Measurements from ENCODE around the gene SCAI. TPM values are rescaled to one million over a fixed set of nuclear protein-coding genes. Genes with fewer than 3 reads are reported as not detected.

SCAI gene
- total RNA-seq, 1 experiment from 2014 or later: 4.7 TPM

DNA sequence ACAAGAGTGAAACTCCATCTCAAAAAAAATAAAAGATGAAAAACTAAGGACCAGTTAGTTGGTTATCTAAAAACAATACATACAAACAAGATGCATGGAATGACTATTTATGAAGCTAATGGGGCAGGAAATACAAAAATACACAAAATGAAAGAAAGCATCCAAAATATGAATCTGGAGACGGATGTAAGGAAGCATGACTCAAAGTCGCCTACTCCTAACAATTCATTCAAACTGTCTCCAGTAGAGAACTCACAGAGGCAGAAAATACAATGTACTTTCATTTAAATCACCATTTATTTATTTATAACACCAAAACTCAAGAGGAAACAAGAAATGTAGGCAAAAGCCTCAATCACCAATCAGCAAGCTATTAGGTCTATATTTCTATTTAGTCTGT lies 68.4 kb downstream of the SCAI start:
- CTCF ChIA-PET: interaction anchor here (0.7 kb wide), 1 partner anchor 80 kb away, joined by 7 read pairs; no protein-coding TSS in a partner anchor
- H3K4me1 ChIP-seq (ENCODE audit: control insufficient read depth, insufficient read depth, low read length): no peaks in the 10 kb centered on the region
- intact Hi-C loops (cut with micrococcal nuclease; ENCODE audit: unreplicated experiment): no loop called here
- BruUV-seq (replicated peaks): no TSS peak
- H3K36me3 ChIP-seq (ENCODE audit: control insufficient read depth, insufficient read depth, low read length): no peaks in the 10 kb centered on the region
- H3K27me3 ChIP-seq (ENCODE audit: control insufficient read depth, insufficient read depth, low read length): no peaks in the 10 kb centered on the region
- TF ChIP-seq, protein P1, sequence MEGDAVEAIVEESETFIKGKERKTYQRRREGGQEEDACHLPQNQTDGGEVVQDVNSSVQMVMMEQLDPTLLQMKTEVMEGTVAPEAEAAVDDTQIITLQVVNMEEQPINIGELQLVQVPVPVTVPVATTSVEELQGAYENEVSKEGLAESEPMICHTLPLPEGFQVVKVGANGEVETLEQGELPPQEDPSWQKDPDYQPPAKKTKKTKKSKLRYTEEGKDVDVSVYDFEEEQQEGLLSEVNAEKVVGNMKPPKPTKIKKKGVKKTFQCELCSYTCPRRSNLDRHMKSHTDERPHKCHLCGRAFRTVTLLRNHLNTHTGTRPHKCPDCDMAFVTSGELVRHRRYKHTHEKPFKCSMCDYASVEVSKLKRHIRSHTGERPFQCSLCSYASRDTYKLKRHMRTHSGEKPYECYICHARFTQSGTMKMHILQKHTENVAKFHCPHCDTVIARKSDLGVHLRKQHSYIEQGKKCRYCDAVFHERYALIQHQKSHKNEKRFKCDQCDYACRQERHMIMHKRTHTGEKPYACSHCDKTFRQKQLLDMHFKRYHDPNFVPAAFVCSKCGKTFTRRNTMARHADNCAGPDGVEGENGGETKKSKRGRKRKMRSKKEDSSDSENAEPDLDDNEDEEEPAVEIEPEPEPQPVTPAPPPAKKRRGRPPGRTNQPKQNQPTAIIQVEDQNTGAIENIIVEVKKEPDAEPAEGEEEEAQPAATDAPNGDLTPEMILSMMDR (IDR thresholded peaks at IDR 0.05): no peak
- TF ChIP-seq POLR2AphosphoS5 (IDR thresholded peaks at IDR 0.05; ENCODE audit: low read depth, low read length) (no peak), TCF7L2 (IDR thresholded peaks at IDR 0.05; ENCODE audit: low read depth, low read length) (no peak), SIN3A (IDR thresholded peaks at IDR 0.05; ENCODE audit: borderline replicate concordance, insufficient read depth, low read depth, low read length) (no peak)
- TF ChIP-seq, protein P2, sequence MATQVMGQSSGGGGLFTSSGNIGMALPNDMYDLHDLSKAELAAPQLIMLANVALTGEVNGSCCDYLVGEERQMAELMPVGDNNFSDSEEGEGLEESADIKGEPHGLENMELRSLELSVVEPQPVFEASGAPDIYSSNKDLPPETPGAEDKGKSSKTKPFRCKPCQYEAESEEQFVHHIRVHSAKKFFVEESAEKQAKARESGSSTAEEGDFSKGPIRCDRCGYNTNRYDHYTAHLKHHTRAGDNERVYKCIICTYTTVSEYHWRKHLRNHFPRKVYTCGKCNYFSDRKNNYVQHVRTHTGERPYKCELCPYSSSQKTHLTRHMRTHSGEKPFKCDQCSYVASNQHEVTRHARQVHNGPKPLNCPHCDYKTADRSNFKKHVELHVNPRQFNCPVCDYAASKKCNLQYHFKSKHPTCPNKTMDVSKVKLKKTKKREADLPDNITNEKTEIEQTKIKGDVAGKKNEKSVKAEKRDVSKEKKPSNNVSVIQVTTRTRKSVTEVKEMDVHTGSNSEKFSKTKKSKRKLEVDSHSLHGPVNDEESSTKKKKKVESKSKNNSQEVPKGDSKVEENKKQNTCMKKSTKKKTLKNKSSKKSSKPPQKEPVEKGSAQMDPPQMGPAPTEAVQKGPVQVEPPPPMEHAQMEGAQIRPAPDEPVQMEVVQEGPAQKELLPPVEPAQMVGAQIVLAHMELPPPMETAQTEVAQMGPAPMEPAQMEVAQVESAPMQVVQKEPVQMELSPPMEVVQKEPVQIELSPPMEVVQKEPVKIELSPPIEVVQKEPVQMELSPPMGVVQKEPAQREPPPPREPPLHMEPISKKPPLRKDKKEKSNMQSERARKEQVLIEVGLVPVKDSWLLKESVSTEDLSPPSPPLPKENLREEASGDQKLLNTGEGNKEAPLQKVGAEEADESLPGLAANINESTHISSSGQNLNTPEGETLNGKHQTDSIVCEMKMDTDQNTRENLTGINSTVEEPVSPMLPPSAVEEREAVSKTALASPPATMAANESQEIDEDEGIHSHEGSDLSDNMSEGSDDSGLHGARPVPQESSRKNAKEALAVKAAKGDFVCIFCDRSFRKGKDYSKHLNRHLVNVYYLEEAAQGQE (IDR thresholded peaks at IDR 0.05; ENCODE audit: insufficient read depth in 1 of 2, low read depth in 2 of 2, low read length in 1 of 2): no peak
- no peak overlapping the region for H3K27ac ChIP-seq (ENCODE audit: low read length)
- no peak for DNase-seq (ENCODE audit: low read depth, low spot score)
- POLR2A ChIA-PET: no interaction called here
- no peak for ATAC-seq
- H3K9me3 ChIP-seq (ENCODE audit: control insufficient read depth, insufficient read depth, low read depth, low read length): no peaks in the 10 kb centered on the region
- no peak overlapping the region for H3K4me3 ChIP-seq (ENCODE audit: low read depth in 2 of 2, low read length in 2 of 2)
- in situ Hi-C loops (cut with HindIII; ENCODE audit: low pct_unique_long_range_greater_than_20kb, low sequenced_read_pairs): no loop called here

DNA sequence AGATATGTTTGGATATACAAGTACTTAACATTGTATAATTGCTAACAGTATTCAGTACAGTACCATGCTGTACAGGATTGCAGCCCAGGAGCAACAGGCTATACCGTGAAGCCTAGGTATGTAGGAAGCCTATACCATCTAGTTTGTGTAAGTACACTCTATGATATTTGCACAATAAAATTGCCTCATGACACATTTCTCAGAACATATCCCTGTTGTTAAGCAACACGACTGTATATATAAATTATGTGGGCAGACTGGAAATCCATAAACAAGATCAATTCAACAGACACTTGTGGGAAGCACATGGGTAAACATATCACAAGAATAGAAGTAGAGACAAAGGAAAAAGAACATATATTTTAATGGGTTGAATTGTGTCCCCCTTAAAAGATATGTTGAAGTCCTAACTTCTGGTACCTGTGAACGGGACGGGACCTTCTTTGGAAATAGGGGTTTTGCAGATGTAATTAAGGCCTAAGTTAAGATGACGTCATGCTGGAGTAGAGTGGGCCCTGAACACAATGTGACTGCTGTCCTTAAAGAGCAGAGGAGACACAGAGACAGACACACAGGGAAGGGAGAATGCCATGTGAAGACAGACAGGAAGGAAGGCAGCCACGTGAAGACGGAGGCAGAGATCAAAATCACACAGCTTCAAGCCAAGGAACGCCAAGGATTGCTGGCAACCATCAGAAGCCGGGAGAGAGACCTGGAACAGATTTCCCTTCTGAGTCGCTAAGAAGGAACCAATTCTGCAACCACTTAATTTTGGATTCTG lies 76.3 kb downstream of the SCAI start:
- H3K4me1 ChIP-seq (ENCODE audit: control insufficient read depth, insufficient read depth, low read length): no peaks in the 10 kb centered on the region
- TF ChIP-seq POLR2AphosphoS5 (IDR thresholded peaks at IDR 0.05; ENCODE audit: low read depth, low read length) (no peak), SIN3A (IDR thresholded peaks at IDR 0.05; ENCODE audit: borderline replicate concordance, insufficient read depth, low read depth, low read length) (no peak), TCF7L2 (IDR thresholded peaks at IDR 0.05; ENCODE audit: low read depth, low read length) (no peak)
- TF ChIP-seq, protein P1 (IDR thresholded peaks at IDR 0.05): no peak
- TF ChIP-seq, protein P2 (IDR thresholded peaks at IDR 0.05; ENCODE audit: insufficient read depth in 1 of 2, low read depth in 2 of 2, low read length in 1 of 2): no peak
- no peaks in the 10 kb centered on the region for H3K36me3 ChIP-seq (ENCODE audit: control insufficient read depth, insufficient read depth, low read length)
- intact Hi-C loops (cut with micrococcal nuclease; ENCODE audit: unreplicated experiment) (no loop called here), in situ Hi-C loops (cut with HindIII; ENCODE audit: low pct_unique_long_range_greater_than_20kb, low sequenced_read_pairs) (no loop called here)
- DNase-seq (ENCODE audit: low read depth, low spot score) (no peak), ATAC-seq (no peak)
- no TSS peak for BruUV-seq (replicated peaks)
- no peak overlapping the region for H3K4me3 ChIP-seq (ENCODE audit: low read depth in 2 of 2, low read length in 2 of 2)
- no peaks in the 10 kb centered on the region for H3K9me3 ChIP-seq (ENCODE audit: control insufficient read depth, insufficient read depth, low read depth, low read length)
- POLR2A ChIA-PET: no interaction called here
- CTCF ChIA-PET: no interaction called here
- H3K27me3 ChIP-seq (ENCODE audit: control insufficient read depth, insufficient read depth, low read length): no peaks in the 10 kb centered on the region
- H3K27ac ChIP-seq (ENCODE audit: low read length): no peak overlapping the region

All from Panc1 (cell line).